ENCODE measurements around the gene TNKS1BP1. TPM values are rescaled to one million over a fixed set of nuclear protein-coding genes. Genes with fewer than 3 reads are reported as not detected.

TNKS1BP1 gene
- total and polyA plus RNA-seq, 9 of the 15 experiments (the other 6 are each of a cell fraction or from before 2014, with no cell fraction given): 1.1 to 47.2 (median 10.9) TPM

DNA sequence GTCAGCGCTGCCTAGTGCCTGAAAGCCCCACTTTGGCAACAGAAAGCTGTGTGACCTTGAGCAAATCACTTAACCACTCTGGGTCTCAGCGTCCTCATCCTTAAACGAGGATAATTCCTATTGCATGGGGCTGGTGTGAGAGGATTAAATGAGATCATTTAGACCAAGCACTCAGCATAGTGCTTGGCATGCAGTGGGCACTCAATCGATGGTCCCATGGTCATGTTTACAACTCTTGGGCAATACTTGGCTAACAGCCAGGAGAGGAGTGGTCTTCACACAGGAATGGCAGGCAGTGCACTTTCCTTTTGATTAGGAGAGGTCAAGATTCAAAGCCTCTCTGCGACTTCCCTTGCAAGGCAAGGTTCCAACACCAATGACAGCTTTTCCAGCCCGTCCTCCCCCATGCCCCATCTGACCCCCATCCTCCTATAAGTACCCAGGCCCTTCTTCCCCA, 14.1 kb downstream of the TNKS1BP1 start (continued):
- TF ChIP-seq, protein P1, sequence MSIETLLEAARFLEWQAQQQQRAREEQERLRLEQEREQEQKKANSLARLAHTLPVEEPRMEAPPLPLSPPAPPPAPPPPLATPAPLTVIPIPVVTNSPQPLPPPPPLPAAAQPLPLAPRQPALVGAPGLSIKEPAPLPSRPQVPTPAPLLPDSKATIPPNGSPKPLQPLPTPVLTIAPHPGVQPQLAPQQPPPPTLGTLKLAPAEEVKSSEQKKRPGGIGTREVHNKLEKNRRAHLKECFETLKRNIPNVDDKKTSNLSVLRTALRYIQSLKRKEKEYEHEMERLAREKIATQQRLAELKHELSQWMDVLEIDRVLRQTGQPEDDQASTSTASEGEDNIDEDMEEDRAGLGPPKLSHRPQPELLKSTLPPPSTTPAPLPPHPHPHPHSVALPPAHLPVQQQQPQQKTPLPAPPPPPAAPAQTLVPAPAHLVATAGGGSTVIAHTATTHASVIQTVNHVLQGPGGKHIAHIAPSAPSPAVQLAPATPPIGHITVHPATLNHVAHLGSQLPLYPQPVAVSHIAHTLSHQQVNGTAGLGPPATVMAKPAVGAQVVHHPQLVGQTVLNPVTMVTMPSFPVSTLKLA (conservative IDR thresholded peaks at IDR 0.05): no peak

DNA sequence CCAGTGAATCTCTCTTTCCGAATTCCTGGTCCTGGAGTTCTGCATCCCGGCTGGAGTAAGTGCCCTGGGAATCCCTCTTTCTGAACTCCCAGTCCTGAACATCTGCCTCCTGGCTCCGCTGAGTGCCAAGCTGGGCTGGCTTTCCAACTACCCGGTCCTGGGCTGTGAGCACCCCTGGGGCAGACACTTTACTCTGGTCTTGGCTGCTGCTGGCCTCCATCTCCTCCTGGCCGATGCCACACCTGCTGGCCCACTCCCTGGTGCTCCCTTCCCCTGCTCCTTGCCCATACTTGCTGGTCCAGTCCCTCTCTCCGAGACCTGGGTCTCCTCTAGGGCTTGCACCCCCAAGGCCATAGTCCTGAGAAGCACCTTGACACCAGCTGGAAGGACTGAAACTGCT, 14.7 kb downstream of the TNKS1BP1 start:
- intact Hi-C loops (cut with micrococcal nuclease) (no loop called here), in situ Hi-C loops (cut with MboI) (no loop called here)
- no peak for DNase-seq (ENCODE audit: extremely low read depth in 1 of 4, low spot score in 3 of 4)
- no peaks in the 10 kb centered on the region for H3K9me3 ChIP-seq (replicated peaks; ENCODE audit: control insufficient read depth, insufficient read depth, low read depth, low read length)
- no peak overlapping the region for H3K4me2 ChIP-seq (ENCODE audit: insufficient read depth, low read length)
- peak overlapping the region in 1 of 2 experiments; percentile 64; a peak in 2 of 4 replicates for H3K9ac ChIP-seq (ENCODE audit: insufficient read depth in 1 of 2, low read depth in 2 of 2, low read length in 2 of 2)
- FAIRE-seq: no peak
- POLR2A ChIA-PET: interaction anchor here (5.0 kb wide), 1 partner anchor 13 kb away, joined by 68 read pairs; the partner anchor contains the start of gene TNKS1BP1
- no peak for ATAC-seq
- peaks cover 4% of the 10 kb centered on the region for H3K79me2 ChIP-seq (ENCODE audit: control insufficient read depth, insufficient read depth, low read length)
- peaks cover 63% of the 10 kb centered on the region for H3K36me3 ChIP-seq (ENCODE audit: control insufficient read depth, insufficient read depth, low read length)
- peaks cover 7% of the 10 kb centered on the region for H3K9me1 ChIP-seq (ENCODE audit: control insufficient read depth, insufficient read depth, low read length)
- BruUV-seq (replicated peaks): no TSS peak
- WGBS (ENCODE audit: insufficient coverage, low coverage, missing lambda C conversion rate): 89% methylated on average over 6 of the region's 6 CpGs
- TF ChIP-seq ZNF197 (CRISPR knock-in tag; IDR thresholded peaks at IDR 0.05; ENCODE audit: low read depth) (no peak), XRCC5 (IDR thresholded peaks at IDR 0.05; ENCODE audit: low read depth, low read length) (no peak), EZH2 (IDR thresholded peaks at IDR 0.05; ENCODE audit: borderline replicate concordance, low read depth, low read length) (no peak), TARDBP (IDR thresholded peaks at IDR 0.05) (no peak)
- no peak overlapping the region for H3K27ac ChIP-seq (ENCODE audit: extremely low read depth, low read depth, low read length)
- peaks cover 22% of the 10 kb centered on the region for H4K20me1 ChIP-seq (replicated peaks; ENCODE audit: control insufficient read depth, insufficient read depth, low read length)
- H2AFZ ChIP-seq (ENCODE audit: low read depth, low read length): no peak overlapping the region
- peaks cover 16 to 45% of the 10 kb centered on the region in 2 experiments for H3K4me1 ChIP-seq (replicated peaks in 1 of 2; ENCODE audit: control insufficient read depth in 2 of 2, insufficient read depth in 2 of 2, low read length in 2 of 2)
- no peak overlapping the region for H3K4me3 ChIP-seq
- H3K27me3 ChIP-seq (ENCODE audit: control insufficient read depth in 2 of 2, insufficient read depth in 2 of 2, low read length in 2 of 2): no peaks in the 10 kb centered on the region
- CTCF ChIA-PET (ENCODE audit: low intra/inter-chr PET ratio): no interaction called here

Data from K562 (cell line).